Peyer's patch (tissue), 4 donors: ENCODE results near the gene ANKH.

Source experiments
- CTCF ChIP-seq, 6 experiments: fragments of 450-650 bp in 4 of 6; fragments of 200-600 bp in 2 of 6; sonication (generic) in 1 of 6; IDR thresholded peaks; one replicate each; pipeline ENCODE4 v1.5.1; 2017 to 2019; ENCODE audit warnings: antibody characterized with exemption in 6 of 6, mild to moderate bottlenecking in 3 of 6, moderate library complexity in 1 of 6
- POLR2A ChIP-seq, 2 donors: fragments of 450-650 bp; IDR thresholded peaks; one replicate each; pipeline ENCODE4 v1.5.1; 2017; ENCODE audit warnings: antibody characterized with exemption in 2 of 2, mild to moderate bottlenecking in 2 of 2, moderate library complexity in 2 of 2

GRCh38 chr5:14679595-14679994, 192.0 kb downstream of the ANKH start:
- no peak for TF ChIP-seq CTCF (IDR thresholded peaks at IDR 0.05)
- TF ChIP-seq POLR2A (IDR thresholded peaks at IDR 0.05): no peak
